GOT3 (cell line): ENCODE measurements around the gene PGPEP1.

Experiments
- DNase-seq: peaks from one replicate; lab custom pipeline; 2025; ENCODE audit warnings: mixed read lengths; lab: John Stamatoyannopoulos, UW

Gene PGPEP1, protein sequence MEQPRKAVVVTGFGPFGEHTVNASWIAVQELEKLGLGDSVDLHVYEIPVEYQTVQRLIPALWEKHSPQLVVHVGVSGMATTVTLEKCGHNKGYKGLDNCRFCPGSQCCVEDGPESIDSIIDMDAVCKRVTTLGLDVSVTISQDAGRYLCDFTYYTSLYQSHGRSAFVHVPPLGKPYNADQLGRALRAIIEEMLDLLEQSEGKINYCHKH

DNA sequence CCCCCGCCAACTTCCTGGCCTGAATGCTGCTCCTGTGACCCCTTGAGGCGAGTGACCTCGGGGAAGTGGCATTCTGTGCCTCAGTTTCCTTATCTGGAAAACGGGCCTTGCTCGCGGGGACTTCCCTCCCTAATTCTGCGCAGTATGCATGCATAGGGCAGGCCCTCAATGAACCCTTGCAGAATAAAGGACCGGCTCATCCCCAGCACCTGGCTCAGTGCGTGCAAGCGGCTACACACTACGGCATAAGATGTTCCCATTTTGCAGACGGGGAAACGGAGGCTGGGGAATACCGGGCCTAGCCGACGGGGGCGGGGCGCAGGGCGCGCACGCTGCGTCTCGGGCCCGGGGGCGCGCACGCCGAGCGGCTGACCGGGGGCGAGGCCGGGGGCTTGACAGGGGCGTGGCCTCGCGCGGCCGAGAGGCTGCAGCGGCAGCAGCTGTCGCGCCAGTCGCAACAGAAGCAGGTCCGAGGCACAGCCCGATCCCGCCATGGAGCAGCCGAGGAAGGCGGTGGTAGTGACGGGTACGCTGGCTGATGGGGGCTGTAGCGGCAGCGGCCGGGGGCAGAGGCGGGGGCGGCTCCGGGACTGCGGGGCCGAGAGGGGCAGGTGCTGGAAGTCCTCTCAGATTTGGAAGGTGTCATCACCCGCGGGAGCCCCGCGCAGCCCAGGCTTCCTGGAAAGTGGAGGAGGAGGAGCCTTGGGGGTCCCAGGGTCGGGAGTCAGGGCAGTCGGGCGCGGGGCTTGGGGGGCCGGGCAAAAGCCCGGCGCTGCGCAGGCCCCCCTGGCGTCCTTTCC is at the start of gene PGPEP1:
Gene PGPEP1 (plus strand): TSS at position 409 of the 800 bp plus-strand sequence. CDS start 84 bp downstream, at position 493.
- DNase-seq = no peak

DNA sequence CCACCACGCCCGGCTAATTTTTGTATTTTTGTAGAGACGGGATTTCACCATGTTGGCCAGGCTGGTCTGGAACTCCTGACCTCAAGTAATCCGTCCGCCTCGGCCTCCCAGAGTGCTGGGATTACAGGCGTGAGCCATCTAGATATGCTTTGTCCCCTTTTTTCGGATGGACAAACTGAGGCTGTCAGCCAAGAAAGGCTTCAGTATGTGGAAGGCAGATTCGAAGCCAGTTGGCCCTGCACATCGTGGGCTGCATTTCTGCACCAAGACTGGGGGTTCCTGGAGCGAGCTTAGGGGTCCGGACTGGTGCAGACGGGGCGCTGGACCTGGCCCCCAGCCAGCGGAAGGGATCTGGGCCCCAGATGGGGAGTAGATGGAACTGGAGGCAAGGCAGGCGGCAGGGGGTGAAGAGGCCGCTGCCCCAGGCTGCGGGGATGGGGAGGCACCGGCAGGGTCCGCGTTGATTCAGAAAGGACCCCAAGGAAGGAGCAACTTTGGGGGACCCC is 49.3 kb upstream of the PGPEP1 start:
- no peak for DNase-seq

DNA sequence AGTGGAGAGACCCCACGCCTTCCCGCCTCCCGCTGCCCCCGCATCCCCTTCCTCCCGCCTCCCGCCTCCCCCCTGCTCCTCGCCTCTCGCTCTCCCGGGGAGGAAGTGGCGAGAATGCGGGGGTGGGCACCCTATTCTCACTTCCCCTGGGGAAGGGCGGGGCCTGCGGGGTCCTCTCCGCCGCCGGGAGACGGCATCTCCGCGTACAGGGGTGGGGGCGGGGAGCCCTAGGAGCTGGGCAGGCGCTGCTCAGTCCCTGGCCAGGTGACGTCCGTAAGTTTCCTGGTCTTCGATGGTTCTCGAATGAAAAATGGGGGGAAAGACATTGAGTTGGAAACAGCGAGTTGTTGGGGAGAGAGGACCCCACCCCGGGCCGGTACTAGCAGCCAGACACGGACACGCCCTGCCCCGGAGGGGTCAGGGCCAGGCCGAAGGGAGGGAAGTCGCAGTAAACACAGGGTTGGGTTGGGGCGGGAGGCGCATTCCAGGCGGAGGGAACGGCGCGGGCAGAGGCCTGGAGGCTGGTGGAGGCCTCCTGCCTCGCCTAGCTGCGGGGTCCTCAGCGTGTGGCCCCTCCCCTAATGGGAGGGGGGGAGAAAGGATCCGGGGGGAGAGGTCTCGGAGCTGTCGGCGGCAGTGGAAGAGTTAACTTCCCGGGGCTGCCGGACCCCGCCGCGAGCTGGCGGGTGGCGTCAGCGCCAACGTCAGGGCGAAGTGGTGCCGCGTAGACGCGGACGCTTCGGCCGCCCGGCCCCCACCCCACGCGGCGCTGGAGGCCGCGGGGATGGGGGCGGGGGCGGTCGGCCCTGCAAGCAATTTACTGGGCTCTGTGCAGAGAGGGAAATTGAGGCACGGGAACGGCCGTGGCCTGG is 48.6 kb upstream of the PGPEP1 start:
- no peak for DNase-seq

DNA sequence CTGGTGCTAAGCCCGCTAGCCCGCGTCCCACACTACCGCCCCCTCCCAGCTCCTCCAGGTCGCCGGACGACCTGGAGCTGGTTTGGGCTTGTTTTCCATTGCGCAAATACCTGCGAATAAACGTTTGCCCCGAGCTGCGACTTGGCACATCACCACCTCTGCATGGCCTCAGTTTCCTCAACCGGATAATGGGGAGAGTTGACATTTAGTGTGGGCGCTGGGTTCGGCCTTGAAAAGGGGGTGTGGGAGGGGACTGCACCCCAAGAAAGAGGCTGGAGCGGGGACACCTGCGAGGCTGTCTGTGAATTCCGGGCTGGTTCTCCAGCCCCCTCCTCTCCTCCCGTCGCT is 48.0 kb upstream of the PGPEP1 start:
- DNase-seq = no peak

DNA sequence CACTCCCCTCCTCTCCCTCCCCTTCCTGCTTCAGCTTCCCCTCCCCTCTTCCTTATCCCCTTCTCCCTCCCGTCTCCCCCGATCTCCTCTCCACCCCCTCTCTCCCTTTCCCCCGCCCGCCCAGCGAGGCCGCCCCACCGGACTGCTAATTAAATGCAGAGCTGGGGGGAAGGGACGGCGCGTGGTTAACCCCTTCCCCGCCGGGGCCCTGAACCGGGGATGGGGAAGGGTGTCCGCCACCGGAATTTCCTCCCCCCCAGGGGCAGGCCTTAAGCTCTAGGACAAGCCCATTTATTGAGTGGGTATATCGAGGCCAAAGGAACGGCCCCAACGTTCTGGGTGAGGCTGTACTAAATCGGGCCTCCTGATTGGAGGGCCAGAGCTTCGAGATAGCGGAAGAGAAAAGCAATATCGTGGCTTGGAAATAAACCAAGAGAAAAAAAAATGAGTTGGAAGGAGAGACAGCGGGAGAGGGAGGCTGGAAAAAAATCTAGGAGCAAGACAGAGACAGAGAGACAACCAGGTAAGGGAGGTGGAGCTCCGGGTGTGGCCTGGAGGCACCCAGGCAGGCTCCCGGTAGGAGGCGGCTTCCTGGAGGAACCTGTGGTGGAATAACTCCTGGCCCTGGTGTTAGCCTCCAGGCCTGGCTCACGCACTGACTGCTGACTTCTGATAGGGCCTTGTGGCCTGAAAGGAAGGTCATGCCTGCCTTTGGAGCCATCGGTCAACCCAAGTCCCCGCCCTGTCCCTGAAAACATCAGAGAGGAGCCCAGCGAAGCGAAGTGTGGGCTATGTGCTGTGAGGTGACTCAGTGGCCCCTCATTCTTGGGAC is 47.4 kb upstream of the PGPEP1 start:
- no peak for DNase-seq

DNA sequence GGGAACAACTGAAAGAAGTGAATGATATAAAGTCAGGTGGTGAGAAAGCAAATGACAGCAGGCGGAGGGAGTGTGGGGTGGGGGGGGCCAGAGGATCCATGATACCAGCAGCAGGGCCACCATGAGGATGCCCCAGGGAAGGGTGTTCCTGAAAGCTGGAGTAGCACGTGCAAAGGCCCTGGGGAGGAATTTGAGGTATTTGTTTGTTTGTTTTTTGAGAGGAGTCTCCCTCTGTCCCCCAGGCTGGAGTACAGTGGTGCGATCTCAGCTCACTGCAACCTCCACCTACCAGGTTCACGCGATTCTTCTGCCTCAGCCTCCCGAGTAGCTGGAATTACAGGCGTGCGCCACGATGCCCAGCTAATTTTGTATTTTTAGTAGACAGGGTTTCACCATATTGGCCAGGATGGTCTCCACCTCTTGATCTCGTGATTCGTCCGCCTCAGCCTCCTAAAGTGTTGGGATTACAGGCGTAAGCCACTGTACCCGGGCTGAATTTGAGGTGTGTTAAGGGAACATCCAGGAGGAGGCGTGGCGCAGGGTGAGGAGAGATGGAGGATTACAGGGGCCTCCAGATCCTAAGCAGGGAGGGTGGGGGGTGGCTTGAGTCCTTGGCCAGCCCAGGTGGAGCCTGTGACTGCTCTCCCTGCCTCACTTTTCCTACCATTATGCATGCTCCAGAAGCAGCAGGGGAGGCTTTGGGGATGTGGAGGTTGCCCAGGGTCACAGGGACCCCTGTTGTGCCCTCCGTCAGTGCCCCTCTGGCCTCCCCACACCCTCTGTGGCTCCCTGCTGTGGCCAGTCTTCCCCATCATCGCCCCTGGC is 46.5 kb upstream of the PGPEP1 start:
- no peak for DNase-seq

DNA sequence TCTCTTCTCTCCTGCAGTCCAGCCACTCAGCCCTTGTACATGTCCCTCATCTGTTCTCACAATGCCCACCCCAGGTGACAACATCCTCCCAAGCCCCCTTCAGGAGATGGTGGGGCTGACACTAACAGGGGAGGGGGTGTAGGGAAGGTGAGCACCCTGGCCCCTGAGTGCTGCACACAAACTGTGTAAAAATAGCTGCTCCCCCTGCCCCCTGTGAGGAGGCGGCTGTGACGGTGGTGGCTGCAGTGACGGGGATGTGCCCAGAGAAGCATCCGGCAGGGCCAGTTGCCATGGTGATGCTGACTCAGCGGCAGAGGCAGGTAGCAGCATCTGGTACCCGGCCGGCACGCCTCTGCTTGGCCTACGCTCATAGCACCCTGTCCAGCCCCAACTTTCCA is 45.9 kb upstream of the PGPEP1 start:
- no peak for DNase-seq

DNA sequence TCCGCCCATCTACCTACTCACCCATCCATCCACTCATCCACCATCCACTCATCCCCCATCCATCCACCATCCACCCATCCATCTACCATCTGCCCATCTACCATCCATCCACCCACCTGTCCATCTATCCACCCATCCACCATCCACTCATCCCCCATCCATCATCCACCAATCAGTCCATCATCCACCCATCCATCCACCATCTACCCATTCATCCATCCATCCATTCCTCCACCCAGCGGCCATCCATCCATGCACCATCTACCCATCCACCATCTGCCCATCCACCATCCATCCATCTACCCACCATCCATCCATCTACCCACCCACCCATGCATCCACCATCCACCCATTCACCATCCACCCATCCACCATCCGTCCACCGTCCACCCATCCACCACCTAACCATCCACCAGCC is 45.4 kb upstream of the PGPEP1 start:
- DNase-seq = no peak

DNA sequence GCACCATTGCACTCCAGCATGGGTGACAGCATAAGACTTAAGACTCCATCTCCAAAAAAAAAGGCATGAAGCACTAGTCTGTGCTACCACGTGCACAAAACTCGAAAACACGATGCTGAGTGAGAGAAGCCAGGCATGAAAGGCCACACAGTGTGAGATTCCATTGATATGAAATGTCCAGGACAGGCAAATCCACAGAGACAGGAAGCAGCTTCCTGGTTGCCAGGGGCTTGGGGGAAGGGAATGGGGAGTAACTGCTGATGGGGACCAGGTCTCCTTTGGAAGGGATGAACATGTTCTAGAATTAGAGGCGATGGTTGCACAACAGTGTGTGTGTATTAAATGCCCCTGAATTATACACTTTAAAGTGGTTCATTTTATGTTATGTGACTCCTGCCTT is 43.1 kb upstream of the PGPEP1 start:
- no peak for DNase-seq

DNA sequence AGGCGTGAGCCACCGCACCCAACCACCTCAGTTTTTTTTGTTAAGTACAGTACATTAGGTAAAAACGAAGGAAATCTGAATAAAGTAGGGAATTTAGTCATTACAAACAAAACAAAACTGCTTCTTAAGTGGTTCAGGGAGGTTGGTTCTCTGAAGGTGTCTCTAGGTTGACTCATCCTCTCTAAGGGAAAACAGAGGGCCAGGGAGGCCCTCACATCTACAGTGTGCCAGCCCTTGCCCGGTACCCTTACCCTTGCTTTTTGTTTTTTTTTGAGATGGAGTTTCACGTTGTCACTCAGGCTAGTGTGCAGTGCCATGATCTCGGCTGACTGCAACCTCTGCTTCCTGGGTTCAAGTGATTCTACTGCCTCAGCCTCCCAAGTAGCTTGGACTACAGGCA is 41.8 kb upstream of the PGPEP1 start:
- DNase-seq = no peak

DNA sequence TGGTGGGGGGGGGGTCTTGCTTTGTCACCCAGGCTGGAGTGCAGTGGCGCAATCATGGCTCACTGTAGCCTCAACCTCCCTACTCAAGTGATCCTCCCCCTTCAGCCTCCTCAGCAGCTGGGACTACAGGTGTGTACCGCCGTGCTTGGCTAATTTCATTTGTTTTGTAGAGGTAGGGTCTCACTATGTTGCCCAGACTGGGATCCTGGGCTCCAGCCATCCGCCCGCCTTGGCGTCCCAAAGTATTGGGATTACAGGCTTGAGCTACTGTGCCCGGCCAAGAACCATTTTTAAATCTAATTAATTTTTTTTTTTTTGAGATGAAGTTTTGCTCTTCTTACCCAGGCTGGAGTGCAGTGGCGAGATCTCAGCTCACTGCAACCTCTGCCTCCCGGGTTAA is 40.7 kb upstream of the PGPEP1 start:
- DNase-seq = no peak

DNA sequence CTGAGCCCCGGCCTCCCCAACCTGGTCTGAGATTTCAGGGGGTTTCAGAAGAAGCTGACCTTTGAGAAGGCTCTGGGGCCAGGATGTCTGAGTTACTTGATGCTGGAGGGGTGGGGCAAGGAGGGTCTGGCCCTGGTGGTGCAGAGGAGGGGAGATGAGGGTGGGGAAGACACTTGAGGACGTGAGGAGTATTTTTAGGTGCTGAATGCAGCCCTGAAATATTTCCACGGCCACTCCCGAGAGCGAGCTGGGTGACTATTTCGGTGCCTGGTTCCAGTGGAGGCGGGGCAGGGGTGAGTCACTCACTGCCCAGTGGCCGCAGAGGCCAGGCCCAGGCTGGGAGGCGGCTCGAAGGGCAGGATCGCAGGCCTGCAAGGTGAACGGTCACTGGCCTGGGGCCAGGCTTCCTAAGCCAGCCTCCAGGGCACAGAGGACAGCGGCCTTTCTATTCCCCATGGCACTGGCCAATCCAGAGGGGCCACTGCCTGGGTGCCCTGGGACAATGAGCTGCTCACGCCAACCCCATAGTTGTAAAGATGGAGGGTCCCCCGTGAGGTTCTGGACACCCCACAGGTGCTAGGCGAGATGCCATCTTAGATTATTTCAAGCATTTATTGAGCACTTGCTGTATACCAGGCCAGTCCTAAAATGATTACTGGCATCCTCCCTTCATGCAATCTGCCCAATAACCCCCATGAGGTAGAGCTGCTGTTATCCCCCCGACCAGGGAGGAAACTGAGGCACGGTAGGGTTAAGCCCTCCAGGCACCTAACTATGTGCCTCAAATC is 39.3 kb upstream of the PGPEP1 start:
- DNase-seq = peak; percentile 25

DNA sequence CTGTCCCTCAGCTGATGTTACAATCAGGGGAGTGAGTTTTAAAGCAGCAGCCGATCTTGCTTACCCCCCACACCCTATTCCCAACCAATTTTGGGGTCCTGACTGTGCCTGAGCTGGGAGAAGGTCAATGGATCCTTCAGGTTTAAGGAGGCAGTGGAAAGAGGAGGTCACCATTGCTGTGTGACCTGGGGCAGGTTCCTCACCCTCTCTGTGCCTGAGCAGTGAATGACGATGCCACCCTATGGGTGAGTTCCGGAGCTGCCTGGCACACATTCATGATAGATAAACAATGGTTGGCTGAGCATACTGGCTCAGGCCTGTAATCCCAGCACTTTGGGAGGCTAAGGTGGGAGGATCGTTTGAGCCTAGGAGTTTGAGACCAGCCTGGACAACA is 38.7 kb upstream of the PGPEP1 start:
- DNase-seq = no peak

DNA sequence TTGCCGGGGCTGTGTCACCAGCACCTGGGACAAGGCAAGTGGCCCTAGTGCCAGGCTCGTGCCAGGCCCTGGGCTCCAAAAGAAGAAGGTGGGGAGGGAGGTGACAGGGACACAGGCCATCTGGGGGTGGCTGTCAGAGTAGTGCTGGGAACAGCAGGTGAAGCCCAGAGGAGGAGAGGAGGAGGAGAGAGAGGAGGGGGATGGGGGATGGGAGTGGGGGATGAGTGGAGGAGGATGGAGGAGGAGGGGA is 36.3 kb upstream of the PGPEP1 start:
- no peak for DNase-seq

DNA sequence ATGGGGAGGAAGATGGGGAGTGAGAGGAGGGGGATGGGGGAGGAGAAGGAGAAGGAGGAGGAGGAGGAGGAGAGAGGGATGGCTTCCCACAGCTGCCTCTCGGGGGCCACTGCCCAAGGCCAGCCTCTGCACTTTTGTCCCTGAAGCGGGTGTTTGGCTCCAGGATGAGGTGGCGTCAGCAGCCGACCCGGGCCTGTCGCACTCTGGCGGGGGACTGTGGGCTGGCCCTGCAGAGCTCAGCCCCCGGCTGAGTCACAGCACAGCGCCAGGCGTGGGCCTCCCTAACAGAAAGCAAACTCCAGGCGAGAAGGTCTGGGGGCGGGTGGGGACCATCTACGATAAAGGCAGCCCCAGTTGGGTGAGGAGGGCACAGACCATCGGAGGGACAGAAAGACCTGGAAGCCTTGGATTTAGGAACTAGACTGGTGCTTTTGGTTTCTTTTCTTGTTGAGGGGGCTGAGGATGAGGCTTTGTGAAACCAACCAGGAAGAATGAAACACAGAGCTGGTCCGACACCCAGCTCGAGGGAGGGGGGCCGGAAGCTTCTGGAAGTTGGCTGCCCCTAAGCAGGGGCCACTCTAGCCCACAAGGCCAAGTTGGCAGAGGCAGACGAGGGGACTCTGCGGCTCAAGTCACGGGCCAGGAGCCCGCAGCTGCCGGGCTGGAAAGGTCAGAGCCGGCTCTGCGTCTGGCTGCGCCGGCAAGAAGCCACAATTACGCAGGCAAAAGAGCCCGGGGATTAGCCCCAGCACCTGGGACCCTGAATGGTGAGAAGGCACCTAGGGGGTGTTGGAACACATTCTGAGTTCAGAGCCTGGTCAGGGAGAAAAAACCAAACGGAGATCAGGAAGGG is 35.7 kb upstream of the PGPEP1 start:
- DNase-seq = no peak

DNA sequence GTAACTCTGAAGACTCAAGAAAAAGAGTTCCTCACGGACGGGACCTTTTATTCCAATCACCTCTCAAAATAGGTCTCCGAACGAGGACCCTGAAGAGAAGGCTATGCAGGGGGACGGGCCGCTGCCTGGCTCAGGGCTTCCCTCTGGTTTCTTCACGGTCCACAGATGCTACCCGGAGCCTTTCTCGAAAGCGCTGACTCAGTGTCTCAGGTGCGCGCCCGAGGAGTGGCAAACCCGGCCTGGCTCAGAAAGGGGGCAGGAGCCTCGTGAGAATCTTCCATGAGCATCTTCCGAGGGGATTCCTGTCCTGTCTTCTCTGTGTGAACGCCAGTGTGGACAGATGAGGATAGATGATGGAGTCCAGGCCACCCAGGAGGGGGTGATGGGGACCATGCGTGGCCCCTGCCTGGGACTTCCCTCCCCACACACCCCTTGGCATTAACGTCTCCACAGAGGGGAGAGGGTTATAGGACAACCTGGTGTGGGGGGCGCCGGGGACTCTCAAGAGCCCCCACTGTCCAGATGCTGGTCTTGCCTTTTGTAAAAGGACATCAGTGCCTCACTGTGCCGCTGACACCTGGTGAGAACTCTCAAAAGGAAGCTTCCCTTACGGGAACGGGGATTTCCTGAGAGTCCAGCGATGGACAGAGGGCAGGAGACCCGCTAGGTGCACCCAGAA is 34.0 kb upstream of the PGPEP1 start:
- DNase-seq = no peak

DNA sequence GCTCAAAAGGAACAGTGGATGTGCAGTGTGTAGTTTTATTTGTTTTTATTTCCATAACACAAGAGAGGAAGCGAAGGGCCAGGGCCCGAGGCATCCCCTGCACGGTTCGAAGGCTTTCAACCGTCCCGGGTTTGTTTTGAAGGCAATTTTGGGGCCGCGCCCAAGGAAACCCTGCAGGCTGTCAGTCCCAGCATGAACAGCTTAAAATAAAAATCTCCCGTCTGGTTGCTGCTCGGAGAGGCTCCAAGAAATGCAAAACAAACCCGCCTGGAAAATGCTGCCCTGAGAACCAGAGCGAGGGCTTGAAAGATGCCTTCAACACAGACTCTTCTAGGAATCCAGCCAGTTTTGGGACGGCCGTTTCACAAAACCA is 33.5 kb upstream of the PGPEP1 start:
- DNase-seq = no peak

DNA sequence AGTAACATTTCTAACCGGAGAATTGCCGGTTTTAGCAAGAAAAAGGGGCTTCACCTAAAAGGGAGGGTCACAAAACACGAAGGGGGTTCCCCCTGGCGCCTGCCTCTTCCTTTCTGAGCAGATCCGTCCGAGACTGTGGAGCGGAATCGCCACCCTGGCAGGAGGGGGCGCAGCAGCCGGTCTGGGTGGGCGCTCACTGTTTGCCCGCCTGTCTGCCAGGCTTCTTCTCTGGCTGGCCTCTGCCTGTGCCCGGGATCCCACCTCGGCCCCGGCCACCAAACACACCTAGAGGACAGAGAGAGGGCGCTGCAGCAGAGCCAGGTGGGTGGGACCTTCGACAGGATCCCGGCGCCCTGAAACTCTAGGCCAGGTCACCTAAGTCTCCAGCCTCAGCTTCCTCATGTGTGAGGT is 33.1 kb upstream of the PGPEP1 start:
- DNase-seq = no peak
